Common myeloid progenitor, CD34-positive (primary cell): ENCODE results near the gene PTCH2.
A peak's percentile ranks its signal among the peaks of the same experiment; 100 is the strongest.
"Not testable (repeated sequence)": the region's sequence is repeated elsewhere in the genome, so short reads cannot be mapped to it uniquely, and the experiment has no call there.

Experiments
- CTCF ChIA-PET: fragments of 350-600 bp; sonication (Branson Sonifier 250); formaldehyde crosslinking; loops from one replicate; lab custom pipeline; 2021; ENCODE audit warnings: antibody characterized with exemption; lab: Charles Lee
- POLR2A ChIA-PET: fragments of 350-600 bp; sonication (Branson Sonifier 250); formaldehyde crosslinking; loops from one replicate; lab custom pipeline; 2021; ENCODE audit warnings: antibody characterized with exemption; lab: Charles Lee
- DNase-seq, 3 donors: peaks; one replicate each; pipeline versions ENCODE4 v3.0.0 to v3.0.0-alpha.2; 2013
- H3K27ac ChIP-seq, 2 experiments: 1 replicate in 1 of 2; 2 replicates in 1 of 2; pipeline ENCODE4 v1.7.0; 2013; ENCODE audit warnings: inconsistent platforms in 2 of 2, low read length in 2 of 2, mild to moderate bottlenecking in 2 of 2, low read depth in 1 of 2, moderate library complexity in 1 of 2; ENCODE audit not compliant: severe bottlenecking in 2 of 2, insufficient read depth in 1 of 2, poor library complexity in 1 of 2
- H3K27me3 ChIP-seq, 5 experiments: replicated peaks in 2 of 5; 1 replicate in 3 of 5; 2 replicates in 2 of 5; pipeline versions ENCODE4 v1.6.1 to v1.7.0; 2013; ENCODE audit warnings: low read length in 4 of 5, mild to moderate bottlenecking in 2 of 5, moderate library complexity in 2 of 5, inconsistent platforms in 1 of 5; ENCODE audit not compliant: insufficient read depth in 5 of 5, control insufficient read depth in 4 of 5
- H3K36me3 ChIP-seq, 4 experiments: 1 replicate in 2 of 4; 2 replicates in 2 of 4; pipeline versions ENCODE4 v1.6.1 to v1.7.0; 2013; ENCODE audit warnings: low read length in 3 of 4, control low read depth in 1 of 4, mild to moderate bottlenecking in 1 of 4; ENCODE audit not compliant: control insufficient read depth in 4 of 4, insufficient read depth in 4 of 4
- H3K4me1 ChIP-seq, 4 experiments: 1 replicate in 3 of 4; 2 replicates in 1 of 4; pipeline versions ENCODE4 v1.6.1 to v1.7.1; 2013; ENCODE audit warnings: low read length in 3 of 4, mild to moderate bottlenecking in 3 of 4, control low read depth in 1 of 4, inconsistent platforms in 1 of 4, moderate library complexity in 1 of 4; ENCODE audit not compliant: control insufficient read depth in 4 of 4, insufficient read depth in 4 of 4; ENCODE audit errors: control extremely low read depth in 1 of 4
- H3K4me3 ChIP-seq, 7 experiments: 1 replicate in 4 of 7; 2 replicates in 3 of 7; pipeline versions ENCODE4 v1.5.1 to v1.7.0; 2013; ENCODE audit warnings: mild to moderate bottlenecking in 7 of 7, low read length in 6 of 7, moderate library complexity in 6 of 7, inconsistent platforms in 2 of 7, low read depth in 2 of 7, control low read depth in 1 of 7; ENCODE audit not compliant: insufficient read depth in 4 of 7, control insufficient read depth in 1 of 7; ENCODE audit errors: extremely low read depth in 1 of 7
- H3K9me3 ChIP-seq, 5 experiments: 1 replicate in 4 of 5; 2 replicates in 1 of 5; pipeline versions ENCODE4 v1.6.1 to v1.7.1; 2013; ENCODE audit warnings: low read length in 4 of 5, mild to moderate bottlenecking in 2 of 5, inconsistent platforms in 1 of 5, low read depth in 1 of 5, moderate library complexity in 1 of 5; ENCODE audit not compliant: control insufficient read depth in 4 of 5, insufficient read depth in 2 of 5; ENCODE audit errors: control extremely low read depth in 1 of 5
- WGBS: methylation state at CpG from one replicate; pipeline ENCODE4 v1.1.5; 2013; ENCODE audit not compliant: insufficient coverage; 5-methylcytosine and 5-hydroxymethylcytosine counted together

The PTCH2 gene

DNA sequence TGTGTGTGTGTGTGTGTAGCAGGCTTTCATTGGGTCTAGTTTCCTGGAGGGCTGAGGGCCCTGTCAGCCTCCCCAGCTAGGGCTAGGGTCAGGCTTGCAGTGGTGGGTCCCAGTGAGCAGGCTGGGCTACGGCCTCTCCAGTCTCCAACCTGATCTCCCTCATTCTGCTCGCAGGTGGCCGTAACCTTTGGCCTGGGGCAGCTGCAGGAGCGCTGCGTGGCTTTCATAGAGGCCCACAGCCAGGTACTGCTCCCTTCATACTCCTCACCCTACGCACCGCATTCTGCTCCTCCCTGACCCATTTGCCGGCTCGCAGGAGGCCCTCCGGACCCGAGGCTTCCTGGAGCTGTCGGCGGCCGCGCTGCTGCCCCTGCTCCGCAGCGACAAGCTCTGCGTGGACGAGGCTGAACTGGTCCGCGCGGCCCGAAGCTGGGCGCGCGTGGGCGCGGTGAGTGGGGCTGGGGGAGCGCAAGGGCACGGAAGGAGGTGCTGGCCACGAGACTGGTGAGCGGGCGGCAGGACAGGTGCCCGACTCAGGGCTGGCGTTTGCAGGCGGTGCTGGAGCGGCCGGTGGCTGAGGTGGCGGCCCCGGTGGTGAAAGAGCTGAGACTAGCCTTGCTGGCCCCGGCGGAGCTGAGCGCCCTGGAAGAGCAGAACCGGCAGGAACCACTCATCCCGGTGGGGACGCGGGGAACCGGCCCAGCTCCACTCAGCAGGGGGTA lies 30.1 kb downstream of the PTCH2 start:
- 79% methylated on average over 45 of the region's 48 CpGs for WGBS
- peaks cover 11 to 63% (median 51%) of the 10 kb centered on the region in 4 experiments for H3K4me1 ChIP-seq
- DNase-seq, result no peak
- H3K27me3 ChIP-seq, result no peaks in the 10 kb centered on the region
- ChIA-PET CTCF (interaction anchor here (0.8 to 2.4 kb wide), 5 partner anchors 8 to 91 kb away, joined by 3 to 7 read pairs (median 6); partner anchors contain the start of gene PLK3), POLR2A (interaction anchor here (1.0 to 2.0 kb wide), 5 partner anchors 12 to 82 kb away, joined by 3 to 13 read pairs (median 4); partner anchors contain the start of genes BEST4, PLK3 and RNU5D-1)
- no peaks in the 10 kb centered on the region for H3K36me3 ChIP-seq
- H3K4me3 ChIP-seq, result peak overlapping the region in 5 of 7 experiments; percentile 4 to 85 (median 67)
- no peak overlapping the region for H3K27ac ChIP-seq
- H3K9me3 ChIP-seq, result no peaks in the 10 kb centered on the region

GRCh38 chr1:44811234-44811633 lies 31.8 kb downstream of the PTCH2 start:
- no peaks in the 10 kb centered on the region for H3K27me3 ChIP-seq
- WGBS, result 80% methylated on average over 4 of the region's 8 CpGs
- peaks cover 11 to 81% (median 69%) of the 10 kb centered on the region in 4 experiments for H3K4me1 ChIP-seq
- no peak overlapping the region for H3K27ac ChIP-seq
- CTCF ChIA-PET, result interaction anchor here (1.1 to 7.8 kb wide), 2 partner anchors 23 to 90 kb away, joined by 3 to 43 read pairs; partner anchors contain the start of gene BEST4
- H3K9me3 ChIP-seq, result no peaks in the 10 kb centered on the region
- no peak overlapping the region for H3K4me3 ChIP-seq
- peaks cover 0 to 4% (median under 1%) of the 10 kb centered on the region in 4 experiments for H3K36me3 ChIP-seq
- POLR2A ChIA-PET, result interaction anchor here (0.5 to 1.6 kb wide), 3 partner anchors 9 to 88 kb away, joined by 4 to 8 read pairs (median 6); partner anchors contain the start of gene PLK3
- no peak for DNase-seq

GRCh38 chr1:44810762-44811105 lies 32.3 kb downstream of the PTCH2 start:
- not testable (repeated sequence) for H3K4me3 ChIP-seq, H3K36me3 ChIP-seq, DNase-seq, H3K9me3 ChIP-seq, H3K27me3 ChIP-seq
- Histone ChIP-seq H3K4me1 (peaks cover 11 to 85% (median 72%) of the 10 kb centered on the region in 4 experiments), H3K27ac (peak overlapping the region in 1 of 2 experiments; percentile 97)
- CTCF ChIA-PET, result interaction anchor here (1.1 to 7.8 kb wide), 2 partner anchors 22 to 90 kb away, joined by 3 to 43 read pairs; partner anchors contain the start of gene BEST4
- POLR2A ChIA-PET, result interaction anchor here (0.5 to 3.5 kb wide), 4 partner anchors 9 to 88 kb away, joined by 4 to 64 read pairs (median 7); partner anchors contain the start of gene PLK3
- 85% methylated on average over 4 of the region's 4 CpGs for WGBS

GRCh38 chr1:44810101-44810761 lies 32.8 kb downstream of the PTCH2 start:
- ChIA-PET CTCF (interaction anchor here (0.9 to 7.8 kb wide), 4 partner anchors 10 to 27 kb away, joined by 3 to 69 read pairs (median 30); partner anchors contain the start of genes BEST4 and PLK3), POLR2A (interaction anchor here (0.9 to 3.5 kb wide), 6 partner anchors 9 to 89 kb away, joined by 3 to 64 read pairs (median 22); partner anchors contain the start of genes PLK3 and RNU5D-1)
- H3K36me3 ChIP-seq, result peaks cover 0 to 14% (median 8%) of the 10 kb centered on the region in 4 experiments
- DNase-seq, result peak in 2 of 3 donors; percentile 52 to 58
- no peak overlapping the region for H3K4me3 ChIP-seq
- WGBS, result 34% methylated on average over 10 of the region's 12 CpGs
- H3K9me3 ChIP-seq, result no peaks in the 10 kb centered on the region
- H3K4me1 ChIP-seq, result peaks cover 11 to 85% (median 73%) of the 10 kb centered on the region in 4 experiments
- H3K27ac ChIP-seq, result peak overlapping the region in 1 of 2 experiments; percentile 97
- no peaks in the 10 kb centered on the region for H3K27me3 ChIP-seq

GRCh38 chr1:44808938-44809917 lies 33.8 kb downstream of the PTCH2 start:
- Histone ChIP-seq H3K4me1 (peaks cover 11 to 77% (median 71%) of the 10 kb centered on the region in 4 experiments), H3K9me3 (no peaks in the 10 kb centered on the region), H3K4me3 (peak overlapping the region in 4 of 7 experiments; percentile 32 to 54 (median 42)), H3K36me3 (peaks cover 0 to 21% (median 15%) of the 10 kb centered on the region in 4 experiments), H3K27me3 (no peaks in the 10 kb centered on the region), H3K27ac (peak overlapping the region; percentile 92 to 97)
- WGBS, result 23% methylated on average over 4 of the region's 6 CpGs
- CTCF ChIA-PET, result interaction anchor here (0.9 to 7.8 kb wide), 12 partner anchors 9 to 88 kb away, joined by 3 to 69 read pairs (median 6); partner anchors contain the start of genes BEST4, PLK3 and RNU5D-1
- peak; percentile 63 to 91 (median 90) for DNase-seq
- POLR2A ChIA-PET, result interaction anchor here (0.5 to 3.5 kb wide), 8 partner anchors 9 to 88 kb away, joined by 3 to 64 read pairs (median 10); partner anchors contain the start of genes PLK3 and RNU5D-1
